ENCODE measurements around the gene TUT4.

The TUT4 gene

GRCh38 chr1:52386458-52386857, 166.4 kb downstream of the TUT4 start:
- FAIRE-seq: no peak
- TF ChIP-seq POLR2A (IDR thresholded peaks at IDR 0.05; ENCODE audit: low read depth, low read length): no peak
- TF ChIP-seq POLR2AphosphoS5 (IDR thresholded peaks at IDR 0.05; ENCODE audit: low read depth, low read length): no peak
- DNase-seq (ENCODE audit: insufficient read length): no peak

GRCh38 chr1:52385376-52385775, 167.5 kb downstream of the TUT4 start:
- FAIRE-seq (no peak), DNase-seq (ENCODE audit: insufficient read length) (no peak)
- TF ChIP-seq POLR2A (IDR thresholded peaks at IDR 0.05; ENCODE audit: low read depth, low read length): no peak
- no peak for TF ChIP-seq POLR2AphosphoS5 (IDR thresholded peaks at IDR 0.05; ENCODE audit: low read depth, low read length)
- no peak for TF ChIP-seq TAF1 (IDR thresholded peaks at IDR 0.05; ENCODE audit: borderline replicate concordance, low read depth, low read length)

Measured in GM12892 (cell line).